H9 (cell line): ENCODE results near the gene SNTG2. TPM values are rescaled to one million over a fixed set of nuclear protein-coding genes. Genes with fewer than 3 reads are reported as not detected.

ENCODE experiments used
- DNase-seq: peaks from one replicate; pipeline ENCODE4 v3.0.0-alpha.2; 2017
- H2AFZ ChIP-seq: one replicate; pipeline ENCODE4 v1.6.1; 2013; ENCODE audit warnings: mild to moderate bottlenecking, low read length, control low read depth, moderate library complexity
- H2AK5ac ChIP-seq: 2 replicates; pipeline ENCODE4 v1.6.1; 2013; ENCODE audit warnings: low read length, control low read depth, mixed read lengths; ENCODE audit not compliant: insufficient read length
- H2BK120ac ChIP-seq: one replicate; pipeline ENCODE4 v1.6.1; 2013; ENCODE audit warnings: low read depth, mild to moderate bottlenecking, low read length, control low read depth, inconsistent platforms; ENCODE audit not compliant: poor library complexity, severe bottlenecking
- H2BK12ac ChIP-seq: 2 replicates; pipeline ENCODE4 v1.6.1; 2013; ENCODE audit warnings: low read length, control low read depth, mixed read lengths, low read depth; ENCODE audit not compliant: insufficient read length
- H2BK15ac ChIP-seq: 2 replicates; pipeline ENCODE4 v1.6.1; 2013; ENCODE audit warnings: low read depth, low read length, control low read depth
- H2BK20ac ChIP-seq: one replicate; pipeline ENCODE4 v1.6.1; 2013; ENCODE audit warnings: low read depth, mild to moderate bottlenecking, low read length, control low read depth, inconsistent platforms; ENCODE audit not compliant: poor library complexity, severe bottlenecking
- H2BK5ac ChIP-seq: 2 replicates; pipeline ENCODE4 v1.6.1; 2013; ENCODE audit warnings: low read length, control low read depth, mixed read lengths; ENCODE audit not compliant: insufficient read length
- H3K14ac ChIP-seq: 2 replicates; pipeline ENCODE4 v1.6.1; 2013; ENCODE audit warnings: low read length, control low read depth; ENCODE audit not compliant: insufficient read depth
- H3K18ac ChIP-seq: 2 replicates; pipeline ENCODE4 v1.6.1; 2013; ENCODE audit warnings: low read depth, mild to moderate bottlenecking, mixed read lengths, low read length, control low read depth; ENCODE audit not compliant: insufficient read length
- H3K23ac ChIP-seq: 2 replicates; pipeline ENCODE4 v1.6.1; 2013; ENCODE audit warnings: low read length, control low read depth, mixed read lengths, low read depth; ENCODE audit not compliant: insufficient read length
- H3K23me2 ChIP-seq: 2 replicates; pipeline ENCODE4 v1.6.1; 2013; ENCODE audit warnings: low read depth, mild to moderate bottlenecking, mixed read lengths, low read length, control low read depth; ENCODE audit not compliant: insufficient read length, poor library complexity, severe bottlenecking
- H3K27ac ChIP-seq: 2 replicates; pipeline ENCODE4 v1.5.1; 2013; ENCODE audit warnings: low read length, control low read depth, mixed read lengths, low read depth; ENCODE audit not compliant: insufficient read length
- H3K27me3 ChIP-seq: 2 replicates; pipeline ENCODE4 v1.6.1; 2013; ENCODE audit warnings: low read length, control low read depth, inconsistent platforms; ENCODE audit not compliant: insufficient read depth
- H3K4ac ChIP-seq: 2 replicates; pipeline ENCODE4 v1.6.1; 2013; ENCODE audit warnings: low read depth, mild to moderate bottlenecking, control low read depth, inconsistent platforms, low read length, moderate library complexity
- H3K4me1 ChIP-seq: 2 replicates; pipeline ENCODE4 v1.6.1; 2013; ENCODE audit warnings: low read length, control low read depth, inconsistent platforms; ENCODE audit not compliant: insufficient read depth
- H3K4me2 ChIP-seq: 2 replicates; pipeline ENCODE4 v1.6.1; 2013; ENCODE audit warnings: low read length, control low read depth, mixed read lengths; ENCODE audit not compliant: insufficient read length, insufficient read depth
- H3K56ac ChIP-seq: 2 replicates; pipeline ENCODE4 v1.6.1; 2013; ENCODE audit warnings: low read depth, mild to moderate bottlenecking, mixed read lengths, low read length, control low read depth; ENCODE audit not compliant: insufficient read length
- H3K79me1 ChIP-seq: 2 replicates; pipeline ENCODE4 v1.6.1; 2013; ENCODE audit warnings: low read depth, mild to moderate bottlenecking, moderate library complexity, low read length, control low read depth, inconsistent platforms; ENCODE audit not compliant: insufficient read depth, poor library complexity, severe bottlenecking
- H3K79me2 ChIP-seq: 2 replicates; pipeline ENCODE4 v1.6.1; 2013; ENCODE audit warnings: low read length, control low read depth, inconsistent platforms; ENCODE audit not compliant: insufficient read depth
- H3K9ac ChIP-seq: 2 replicates; pipeline ENCODE4 v1.6.1; 2013; ENCODE audit warnings: low read length, control low read depth, mixed read lengths; ENCODE audit not compliant: insufficient read length; ENCODE audit errors: extremely low read depth
- H3K9me3 ChIP-seq: one replicate; pipeline ENCODE4 v1.6.1; 2013; ENCODE audit warnings: low read depth, low read length, inconsistent platforms; ENCODE audit not compliant: control insufficient read depth
- H3T11ph ChIP-seq: one replicate; pipeline ENCODE4 v1.6.1; 2013; ENCODE audit warnings: mild to moderate bottlenecking, low read length, control low read depth, inconsistent platforms
- H4K20me1 ChIP-seq: one replicate; pipeline ENCODE4 v1.6.1; 2013; ENCODE audit not compliant: control insufficient read depth, insufficient read length, insufficient read depth
- H4K5ac ChIP-seq: 2 replicates; pipeline ENCODE4 v1.6.1; 2013; ENCODE audit warnings: low read depth, mild to moderate bottlenecking, mixed read lengths, low read length, control low read depth; ENCODE audit not compliant: insufficient read length
- H4K8ac ChIP-seq: replicated peaks from 2 replicates; pipeline ENCODE4 v1.6.1; 2013; ENCODE audit warnings: low read length, control low read depth, mixed read lengths, low read depth; ENCODE audit not compliant: insufficient read length
- H4K91ac ChIP-seq: 2 replicates; pipeline ENCODE4 v1.6.1; 2013; ENCODE audit warnings: low read depth, mild to moderate bottlenecking, moderate library complexity, mixed read lengths, low read length, control low read depth; ENCODE audit not compliant: insufficient read length
- H3K27ac Mint-ChIP-seq, 3 experiments: 2 replicates in 2 of 3; 3 replicates in 1 of 3; pipeline ENCODE4 v1.8.0; 2020 to 2021; ENCODE audit warnings: mixed read lengths in 3 of 3, mild to moderate bottlenecking in 1 of 3, moderate library complexity in 1 of 3
- H3K27me3 Mint-ChIP-seq: 2 replicates; pipeline ENCODE4 v1.8.0; 2021; ENCODE audit warnings: low read depth, mild to moderate bottlenecking, moderate library complexity, mixed read lengths
- H3K36me3 Mint-ChIP-seq, 3 experiments: 2 replicates in 2 of 3; 3 replicates in 1 of 3; pipeline ENCODE4 v1.8.0; 2020 to 2021; ENCODE audit warnings: low read depth in 3 of 3, mixed read lengths in 3 of 3; ENCODE audit not compliant: insufficient read depth in 1 of 3
- H3K4me1 Mint-ChIP-seq, 2 experiments: 2 replicates each; pipeline ENCODE4 v1.8.0; 2020; ENCODE audit warnings: mixed read lengths in 2 of 2
- H3K4me3 Mint-ChIP-seq, 2 experiments: 2 replicates in 1 of 2; 3 replicates in 1 of 2; pipeline ENCODE4 v1.8.0; 2020 to 2021; ENCODE audit warnings: mild to moderate bottlenecking in 2 of 2, mixed read lengths in 2 of 2, moderate library complexity in 1 of 2
- H3K9me3 Mint-ChIP-seq, 2 experiments: 2 replicates in 1 of 2; 3 replicates in 1 of 2; pipeline ENCODE4 v1.8.0; 2020; ENCODE audit warnings: mild to moderate bottlenecking in 2 of 2, mixed read lengths in 2 of 2, moderate library complexity in 1 of 2
- WGBS: extraction: QIAGEN DNeasy Blood & Tissue Kit; methylation state at CpG from one replicate; pipeline ENCODE4 v1.1.7; 2013; ENCODE audit warnings: missing lambda C conversion rate, low lambda C conversion rate, mixed read lengths; ENCODE audit not compliant: insufficient read length; ENCODE audit errors: extremely low coverage; 5-methylcytosine and 5-hydroxymethylcytosine counted together
- total RNA-seq: library from RNA; stranded (reverse); gene quantifications from 2 replicates; pipeline ENCODE4 v1.2.1, GENCODE V29; 2021
- TF ChIP-seq, protein P1 (sequence below): fragments of 200-600 bp; sonication (generic); conservative IDR thresholded peaks from 3 replicates; pipeline ENCODE4 v1.8.0; 2021; ENCODE audit warnings: antibody characterized with exemption, mild to moderate bottlenecking

Gene SNTG2
- total RNA-seq, 1 experiment from 2014 or later = 13.2 TPM

- H2BK15ac ChIP-seq = no peak overlapping the region
- Mint-ChIP-seq H3K36me3 (no peaks in the 10 kb centered on the region), H3K27me3 (peaks cover 58% of the 10 kb centered on the region), H3K4me1 (peaks cover 2 to 10% of the 10 kb centered on the region in 2 experiments), H3K9me3 (peaks cover 0 to 2% of the 10 kb centered on the region in 2 experiments; a peak in 1 of 5 replicates), H3K4me3 (no peak overlapping the region), H3K27ac (no peak overlapping the region)
- WGBS = no CpG with 5 or more reads among the region's 17 CpGs
- no peak overlapping the region for H4K8ac ChIP-seq
- H3K18ac ChIP-seq = no peak overlapping the region
- no peak overlapping the region for H4K5ac ChIP-seq
- no peaks in the 10 kb centered on the region for H3K79me1 ChIP-seq
- peaks cover 4% of the 10 kb centered on the region; the same call in 1 of the 2 replicates for H3K4me1 ChIP-seq
- H3K27me3 ChIP-seq = no peaks in the 10 kb centered on the region
- H4K91ac ChIP-seq = no peak overlapping the region
- no peak overlapping the region for H3K27ac ChIP-seq
- no peak overlapping the region for H2BK5ac ChIP-seq
- H2BK12ac ChIP-seq = no peak overlapping the region
- H2AK5ac ChIP-seq = no peak overlapping the region
- H3K23me2 ChIP-seq = no peaks in the 10 kb centered on the region
- DNase-seq = no peak
- H2AFZ ChIP-seq = no peak overlapping the region
- no peak overlapping the region for H2BK20ac ChIP-seq
- no peak overlapping the region; the same call in 1 of the 2 replicates for H3K14ac ChIP-seq
- no peak overlapping the region for H3K4me2 ChIP-seq
- H3K79me2 ChIP-seq = no peaks in the 10 kb centered on the region
- H3K9me3 ChIP-seq = no peaks in the 10 kb centered on the region
- TF ChIP-seq, protein P1, sequence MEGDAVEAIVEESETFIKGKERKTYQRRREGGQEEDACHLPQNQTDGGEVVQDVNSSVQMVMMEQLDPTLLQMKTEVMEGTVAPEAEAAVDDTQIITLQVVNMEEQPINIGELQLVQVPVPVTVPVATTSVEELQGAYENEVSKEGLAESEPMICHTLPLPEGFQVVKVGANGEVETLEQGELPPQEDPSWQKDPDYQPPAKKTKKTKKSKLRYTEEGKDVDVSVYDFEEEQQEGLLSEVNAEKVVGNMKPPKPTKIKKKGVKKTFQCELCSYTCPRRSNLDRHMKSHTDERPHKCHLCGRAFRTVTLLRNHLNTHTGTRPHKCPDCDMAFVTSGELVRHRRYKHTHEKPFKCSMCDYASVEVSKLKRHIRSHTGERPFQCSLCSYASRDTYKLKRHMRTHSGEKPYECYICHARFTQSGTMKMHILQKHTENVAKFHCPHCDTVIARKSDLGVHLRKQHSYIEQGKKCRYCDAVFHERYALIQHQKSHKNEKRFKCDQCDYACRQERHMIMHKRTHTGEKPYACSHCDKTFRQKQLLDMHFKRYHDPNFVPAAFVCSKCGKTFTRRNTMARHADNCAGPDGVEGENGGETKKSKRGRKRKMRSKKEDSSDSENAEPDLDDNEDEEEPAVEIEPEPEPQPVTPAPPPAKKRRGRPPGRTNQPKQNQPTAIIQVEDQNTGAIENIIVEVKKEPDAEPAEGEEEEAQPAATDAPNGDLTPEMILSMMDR = no peak
- H2BK120ac ChIP-seq = no peak overlapping the region
- H4K20me1 ChIP-seq = no peaks in the 10 kb centered on the region
- no peak overlapping the region for H3T11ph ChIP-seq
- H3K23ac ChIP-seq = no peak overlapping the region
- no peak overlapping the region for H3K56ac ChIP-seq
- no peak overlapping the region for H3K9ac ChIP-seq
- no peak overlapping the region for H3K4ac ChIP-seq
These were observed 428.0 kb downstream of the SNTG2 start for GRCh38 chr2:1378456-1379150.
